IMR-90 (cell line): ENCODE measurements around the gene ERC2.

Experiments used
- POLR2A ChIP-seq: IDR thresholded peaks from 2 replicates; pipeline ENCODE4 v1.6.1; 2012; ENCODE audit warnings: mild to moderate bottlenecking, low read depth, low read length
- RCOR1 ChIP-seq: IDR thresholded peaks from 2 replicates; pipeline ENCODE4 v1.6.1; 2012; ENCODE audit warnings: mild to moderate bottlenecking, low read length, improper control_type of control experiment; ENCODE audit not compliant: insufficient replicate concordance
- RFX5 ChIP-seq: IDR thresholded peaks from 2 replicates; pipeline ENCODE4 v1.8.0; 2012; ENCODE audit warnings: low read depth, mild to moderate bottlenecking, low read length, moderate library complexity
- TF ChIP-seq, protein P1 (sequence below): conservative IDR thresholded peaks from 2 replicates; pipeline ENCODE4 v1.5.1; 2012; ENCODE audit warnings: mild to moderate bottlenecking, low read depth, low read length, improper control_type of control experiment

DNA sequence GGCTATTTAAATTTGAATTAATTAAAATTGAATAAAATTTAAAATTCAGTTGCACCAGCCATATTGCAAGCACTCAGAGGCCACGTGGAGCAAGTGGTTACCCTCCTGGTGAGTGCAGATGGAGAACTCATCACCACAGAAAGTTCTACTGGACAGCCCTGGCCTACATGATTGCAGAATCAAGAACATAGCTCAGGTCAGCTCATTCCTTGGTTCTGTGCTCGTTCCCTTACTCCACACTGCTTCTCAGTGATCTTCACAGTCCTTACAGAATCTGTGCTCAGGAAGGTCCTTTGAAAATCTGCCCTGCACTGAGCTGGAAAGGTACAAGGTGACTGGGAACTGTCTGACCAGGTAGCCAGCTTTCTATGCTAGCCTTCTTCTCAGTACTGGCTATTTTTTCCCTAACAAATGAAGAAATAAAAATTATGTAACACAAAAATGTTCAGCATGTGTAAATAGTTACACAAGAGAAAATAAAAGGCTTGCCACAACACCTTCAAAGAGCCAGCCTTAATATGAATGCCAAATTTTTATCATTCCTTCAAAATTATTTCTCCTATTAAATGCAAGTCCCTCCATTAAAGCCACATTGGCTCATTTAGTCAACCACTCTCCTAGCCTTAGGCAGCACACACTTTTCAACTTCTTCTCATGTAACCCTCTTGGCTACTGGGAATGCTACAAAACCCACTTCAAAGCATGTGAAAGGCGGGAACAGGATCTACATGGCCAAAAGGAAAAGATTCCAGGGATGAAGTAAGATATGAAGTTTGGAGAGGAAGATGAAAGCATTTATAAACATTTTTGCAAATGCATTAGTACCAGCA lies 654.8 kb downstream of the ERC2 start:
- TF ChIP-seq, protein P1, sequence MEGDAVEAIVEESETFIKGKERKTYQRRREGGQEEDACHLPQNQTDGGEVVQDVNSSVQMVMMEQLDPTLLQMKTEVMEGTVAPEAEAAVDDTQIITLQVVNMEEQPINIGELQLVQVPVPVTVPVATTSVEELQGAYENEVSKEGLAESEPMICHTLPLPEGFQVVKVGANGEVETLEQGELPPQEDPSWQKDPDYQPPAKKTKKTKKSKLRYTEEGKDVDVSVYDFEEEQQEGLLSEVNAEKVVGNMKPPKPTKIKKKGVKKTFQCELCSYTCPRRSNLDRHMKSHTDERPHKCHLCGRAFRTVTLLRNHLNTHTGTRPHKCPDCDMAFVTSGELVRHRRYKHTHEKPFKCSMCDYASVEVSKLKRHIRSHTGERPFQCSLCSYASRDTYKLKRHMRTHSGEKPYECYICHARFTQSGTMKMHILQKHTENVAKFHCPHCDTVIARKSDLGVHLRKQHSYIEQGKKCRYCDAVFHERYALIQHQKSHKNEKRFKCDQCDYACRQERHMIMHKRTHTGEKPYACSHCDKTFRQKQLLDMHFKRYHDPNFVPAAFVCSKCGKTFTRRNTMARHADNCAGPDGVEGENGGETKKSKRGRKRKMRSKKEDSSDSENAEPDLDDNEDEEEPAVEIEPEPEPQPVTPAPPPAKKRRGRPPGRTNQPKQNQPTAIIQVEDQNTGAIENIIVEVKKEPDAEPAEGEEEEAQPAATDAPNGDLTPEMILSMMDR, result no peak
- TF ChIP-seq POLR2A (no peak), RFX5 (no peak), RCOR1 (no peak)
